Psoas muscle (tissue), 8 donors: ENCODE measurements around the gene MYOT. TPM values are rescaled to one million over a fixed set of nuclear protein-coding genes. Genes with fewer than 3 reads are reported as not detected.

Experiments used
- ATAC-seq, 4 donors: fragments of 200-7000 bp; cut with Tn5 transposase; one replicate each; pipeline ENCODE4 v1.9.1; 2020; ENCODE audit warnings: moderate library complexity in 3 of 4, mild to moderate bottlenecking in 2 of 4
- DNase-seq, 2 donors: peaks; one replicate each; pipeline ENCODE4 v3.0.0-alpha.2; 2020
- H3K27ac ChIP-seq: fragments of 200-600 bp; one replicate; pipeline ENCODE4 v1.8.0; 2022
- H3K27me3 ChIP-seq, 3 donors: fragments of 200-600 bp in 1 of 3; one replicate each; pipeline versions ENCODE4 v1.6.1 to v1.8.0; 2013 to 2022; ENCODE audit warnings: low read length in 2 of 3, mild to moderate bottlenecking in 2 of 3, moderate library complexity in 1 of 3; ENCODE audit not compliant: insufficient read depth in 3 of 3
- H3K36me3 ChIP-seq, 2 donors: fragments of 200-600 bp in 1 of 2; one replicate each; pipeline versions ENCODE4 v1.6.1 to v1.8.0; 2013 to 2022; ENCODE audit warnings: low read depth in 1 of 2, mild to moderate bottlenecking in 1 of 2, moderate library complexity in 1 of 2; ENCODE audit not compliant: insufficient read depth in 1 of 2
- H3K4me1 ChIP-seq: fragments of 200-600 bp; one replicate; pipeline ENCODE4 v1.8.0; 2022
- H3K4me3 ChIP-seq: fragments of 200-600 bp; one replicate; pipeline ENCODE4 v1.8.0; 2022; ENCODE audit warnings: mild to moderate bottlenecking
- H3K9me3 ChIP-seq: fragments of 200-600 bp; one replicate; pipeline ENCODE4 v1.8.0; 2022
- WGBS, 3 donors: extraction: QIAGEN DNeasy Blood & Tissue Kit; methylation state at CpG; one replicate each; pipeline versions ENCODE4 v1.1.6 to v1.1.7; 2013; 5-methylcytosine and 5-hydroxymethylcytosine counted together
- intact Hi-C, 2 donors: fragments of 100-400 bp; cut with DNase I; formaldehyde crosslinking; loops; one replicate each; pipeline versions ENCODE4 v1.11.0 to v1.14.2; 2022
- polyA plus RNA-seq, 3 donors: library from polyadenylated mRNA; stranded (reverse); fragments of 200-250 nt; gene quantifications; one replicate each; pipeline ENCODE4 v1.2.3, GENCODE V29; 2013
- total RNA-seq, 4 donors: library from RNA; stranded (reverse); fragmentation: NEBNext Ultra II Directional in 2 of 4; extraction: Animal tissue kit (Norgen Biotek cat#: 25700) in 2 of 4; gene quantifications; one replicate each; pipeline versions ENCODE4 v1.2.1 to v1.2.4, GENCODE V29; 2021 to 2023
- TF ChIP-seq, protein P1 (sequence below): fragments of 200-600 bp; IDR thresholded peaks from one replicate; pipeline ENCODE4 v1.8.0; 2022; ENCODE audit warnings: antibody characterized with exemption
- donor health status: healthy with polysubstance abuse.
- donor health status: DM: no; HTN: no; CAD: no; lungs with moderate emphysema.
- donor health status: Bipolar disorder and iron deficiency.
- donor health status: healthy.
- donor health status: DM: yes; HTN: yes; CAD: no.
- donor health status: DM: no; HTN: no; CAD: no.
- donor health status: DM: no; HTN: no; CAD: no.
- donor health status: DM: yes; HTN: yes; CAD: no.

MYOT gene
- total and polyA plus RNA-seq, 7 donors: 94.2 to 1,288 (median 775) TPM

DNA sequence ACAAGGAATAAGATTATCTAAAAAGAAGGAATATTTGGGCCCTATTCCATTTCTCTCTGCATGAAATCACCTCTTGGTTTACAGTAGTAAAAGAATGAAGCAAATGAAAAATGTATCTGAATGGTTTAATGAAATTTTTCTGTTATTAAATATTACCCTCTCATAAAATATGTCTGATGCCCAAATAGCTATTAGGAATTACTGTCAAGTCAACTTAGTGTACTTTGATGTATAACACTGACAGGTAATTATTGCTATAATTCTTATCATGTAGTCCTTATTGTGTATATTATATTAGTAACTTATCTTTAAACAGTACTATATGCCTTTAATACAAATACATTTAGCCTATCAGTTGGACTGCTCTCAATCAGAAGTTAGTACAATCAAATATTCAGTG, 8.4 kb downstream of the MYOT start:
- Histone ChIP-seq H3K36me3 (peaks cover 0 to 50% of the 10 kb centered on the region in 2 donors), H3K4me1 (peaks cover 48% of the 10 kb centered on the region), H3K9me3 (no peaks in the 10 kb centered on the region), H3K4me3 (peak overlapping the region; percentile 73), H3K27me3 (no peaks in the 10 kb centered on the region), H3K27ac (peak overlapping the region; percentile 89)
- intact Hi-C loops: no loop called here
- TF ChIP-seq, protein P1, sequence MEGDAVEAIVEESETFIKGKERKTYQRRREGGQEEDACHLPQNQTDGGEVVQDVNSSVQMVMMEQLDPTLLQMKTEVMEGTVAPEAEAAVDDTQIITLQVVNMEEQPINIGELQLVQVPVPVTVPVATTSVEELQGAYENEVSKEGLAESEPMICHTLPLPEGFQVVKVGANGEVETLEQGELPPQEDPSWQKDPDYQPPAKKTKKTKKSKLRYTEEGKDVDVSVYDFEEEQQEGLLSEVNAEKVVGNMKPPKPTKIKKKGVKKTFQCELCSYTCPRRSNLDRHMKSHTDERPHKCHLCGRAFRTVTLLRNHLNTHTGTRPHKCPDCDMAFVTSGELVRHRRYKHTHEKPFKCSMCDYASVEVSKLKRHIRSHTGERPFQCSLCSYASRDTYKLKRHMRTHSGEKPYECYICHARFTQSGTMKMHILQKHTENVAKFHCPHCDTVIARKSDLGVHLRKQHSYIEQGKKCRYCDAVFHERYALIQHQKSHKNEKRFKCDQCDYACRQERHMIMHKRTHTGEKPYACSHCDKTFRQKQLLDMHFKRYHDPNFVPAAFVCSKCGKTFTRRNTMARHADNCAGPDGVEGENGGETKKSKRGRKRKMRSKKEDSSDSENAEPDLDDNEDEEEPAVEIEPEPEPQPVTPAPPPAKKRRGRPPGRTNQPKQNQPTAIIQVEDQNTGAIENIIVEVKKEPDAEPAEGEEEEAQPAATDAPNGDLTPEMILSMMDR: no peak
- ATAC-seq (no peak), DNase-seq (no peak)

DNA sequence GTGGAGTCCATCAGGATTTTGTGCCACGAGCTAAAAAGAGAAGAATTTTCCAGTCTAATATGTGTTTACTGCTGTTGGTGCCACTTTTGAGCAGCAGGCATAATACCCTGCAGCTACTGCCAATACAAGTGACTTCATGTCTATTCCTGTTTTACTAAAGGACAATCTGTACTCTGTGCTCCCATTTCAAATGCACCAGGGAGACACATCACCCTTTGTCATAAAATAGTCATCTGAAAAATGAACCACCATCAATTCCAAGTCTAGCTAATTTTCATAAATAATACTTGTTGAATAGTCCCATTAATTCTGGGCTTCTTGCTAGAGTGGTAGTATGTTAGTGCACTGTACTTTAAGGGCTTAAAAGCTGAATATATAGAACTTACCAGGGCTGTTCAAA, 12.7 kb downstream of the MYOT start:
- intact Hi-C loops: no loop called here
- TF ChIP-seq, protein P1: no peak
- ATAC-seq (peak; percentile 87 to 93 (median 90)), DNase-seq (no peak)
- Histone ChIP-seq H3K4me1 (peaks cover 67% of the 10 kb centered on the region), H3K9me3 (no peaks in the 10 kb centered on the region), H3K27me3 (no peaks in the 10 kb centered on the region), H3K36me3 (peaks cover 2 to 85% of the 10 kb centered on the region in 2 donors), H3K4me3 (peak overlapping the region; percentile 29), H3K27ac (peak overlapping the region; percentile 89)
- 28 to 38% (median 33%) methylated on average over 1 of the region's 1 CpG for WGBS, 3 donors

DNA sequence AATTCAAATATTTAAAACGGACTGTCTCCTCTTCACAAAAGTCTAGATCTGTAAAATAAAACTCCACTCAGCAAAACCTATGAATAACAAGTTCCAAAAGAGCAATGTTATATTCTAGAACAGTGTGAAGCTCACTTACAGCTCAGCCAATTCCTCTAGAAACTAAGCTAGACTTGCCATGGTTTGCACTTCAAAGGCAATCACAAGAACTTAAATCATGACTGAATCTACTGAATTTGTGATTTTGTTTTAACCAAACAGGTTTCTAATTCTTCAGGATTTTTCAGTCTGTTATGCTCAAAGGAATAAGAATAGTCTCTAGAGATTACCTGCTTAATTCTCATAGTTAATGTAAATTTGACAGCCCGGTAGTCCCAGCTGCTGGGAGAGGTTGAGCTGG, 20.2 kb downstream of the MYOT start:
- intact Hi-C loops: no loop called here
- Histone ChIP-seq H3K4me1 (peaks cover 32% of the 10 kb centered on the region), H3K27me3 (no peaks in the 10 kb centered on the region), H3K9me3 (no peaks in the 10 kb centered on the region), H3K36me3 (peaks cover 2 to 58% of the 10 kb centered on the region in 2 donors), H3K27ac (peak overlapping the region; percentile 77), H3K4me3 (peak overlapping the region; percentile 54)
- DNase-seq: no peak
- TF ChIP-seq, protein P1: no peak
- WGBS, 3 donors: 55 to 76% (median 63%) methylated on average over 2 of the region's 2 CpGs
- no peak for ATAC-seq

DNA sequence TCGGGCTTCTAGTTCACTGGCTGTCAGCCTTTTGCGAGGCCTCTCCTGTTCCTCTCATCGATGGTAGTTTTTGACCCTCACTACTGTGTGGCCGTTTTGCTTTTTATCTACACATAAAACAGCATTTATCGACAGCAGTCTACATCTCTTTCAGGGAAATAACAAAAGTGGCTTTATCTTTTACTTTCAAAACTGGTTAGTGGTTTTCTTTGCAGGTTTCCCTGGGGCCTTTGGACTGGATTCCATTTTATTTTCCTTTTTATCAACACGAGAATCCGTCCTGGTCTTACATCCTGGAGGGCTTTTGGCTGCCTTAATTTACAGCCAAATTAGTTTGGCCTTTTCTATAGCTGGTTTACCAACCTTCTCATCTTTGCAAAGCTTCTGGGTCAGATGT, 20.8 kb downstream of the MYOT start:
- Histone ChIP-seq H3K36me3 (peaks cover 0 to 51% of the 10 kb centered on the region in 2 donors), H3K4me3 (peak overlapping the region; percentile 54), H3K27me3 (no peaks in the 10 kb centered on the region), H3K9me3 (no peaks in the 10 kb centered on the region), H3K27ac (peak overlapping the region; percentile 77), H3K4me1 (peaks cover 31% of the 10 kb centered on the region)
- ATAC-seq (no peak), DNase-seq (no peak)
- 23 to 35% (median 27%) methylated on average over 7 of the region's 7 CpGs for WGBS, 3 donors
- intact Hi-C loops: no loop called here
- TF ChIP-seq, protein P1: no peak
